Sigmoid colon (tissue), 7 donors: ENCODE measurements around the gene STK32A. TPM values are rescaled to one million over a fixed set of nuclear protein-coding genes. Genes with fewer than 3 reads are reported as not detected.

Experiments used
- DNase-seq: peaks from one replicate; pipeline ENCODE4 v3.0.0-alpha.2; 2019
- H3K27ac ChIP-seq, 4 donors: fragments of 200-600 bp; sonication (generic); one replicate each; pipeline ENCODE4 v1.5.1; 2016 to 2019; ENCODE audit warnings: mild to moderate bottlenecking in 1 of 4
- H3K27me3 ChIP-seq, 3 donors: fragments of 200-600 bp; sonication (generic); one replicate each; pipeline ENCODE4 v1.5.1; 2019; ENCODE audit warnings: mild to moderate bottlenecking in 1 of 3
- H3K36me3 ChIP-seq, 4 donors: fragments of 200-600 bp; sonication (generic); one replicate each; pipeline ENCODE4 v1.5.1; 2016 to 2019
- H3K4me1 ChIP-seq, 4 donors: fragments of 200-600 bp; sonication (generic); one replicate each; pipeline ENCODE4 v1.5.1; 2017 to 2019
- H3K4me3 ChIP-seq, 4 donors: fragments of 200-600 bp; sonication (generic); one replicate each; pipeline ENCODE4 v1.5.1; 2017 to 2019; ENCODE audit warnings: mild to moderate bottlenecking in 2 of 4, moderate library complexity in 1 of 4
- H3K9me3 ChIP-seq, 4 donors: fragments of 200-600 bp in 3 of 4; sonication (generic) in 3 of 4; one replicate each; pipeline versions ENCODE4 v1.5.1 to v1.6.1; 2013 to 2019
- CTCF ChIP-seq, 4 experiments: fragments of 450-650 bp in 3 of 4; fragments of 200-600 bp in 1 of 4; IDR thresholded peaks; one replicate each; pipeline ENCODE4 v1.5.1; 2016 to 2019; ENCODE audit warnings: antibody characterized with exemption in 4 of 4, mild to moderate bottlenecking in 3 of 4, moderate library complexity in 2 of 4
- EP300 ChIP-seq, 4 donors: sonication (generic); formaldehyde crosslinking; IDR thresholded peaks; one replicate each; pipeline ENCODE4 v1.6.1; 2017; ENCODE audit warnings: antibody characterized with exemption in 4 of 4
- POLR2A ChIP-seq, 2 donors: fragments of 450-650 bp; IDR thresholded peaks; one replicate each; pipeline ENCODE4 v1.6.1; 2016; ENCODE audit warnings: antibody characterized with exemption in 2 of 2, mild to moderate bottlenecking in 2 of 2, moderate library complexity in 2 of 2
- POLR2AphosphoS5 ChIP-seq, 4 donors: sonication (generic); formaldehyde crosslinking; IDR thresholded peaks; one replicate each; pipeline ENCODE4 v1.6.1; 2017; ENCODE audit warnings: antibody characterized with exemption in 4 of 4
- WGBS, 2 donors: extraction: QIAGEN DNeasy Blood & Tissue Kit; methylation state at CpG; one replicate each; pipeline ENCODE4 v1.1.7; 2013; 5-methylcytosine and 5-hydroxymethylcytosine counted together
- intact Hi-C: fragments of 100-400 bp; cut with DNase I; formaldehyde crosslinking; loops from one replicate; pipeline ENCODE4 v1.15.1; 2023
- polyA plus RNA-seq, 3 donors: library from polyadenylated mRNA; stranded (reverse); fragments of 200-250 nt; gene quantifications; one replicate each; pipeline ENCODE4 v1.2.3, GENCODE V29; 2013
- total RNA-seq, 4 donors: library from RNA; depleted of rRNA; stranded (reverse); fragments of >200 nt; gene quantifications; one replicate each; pipeline ENCODE4 v1.1.0, GENCODE V29; 2016
- donor health status: healthy with polysubstance abuse.
- donor health status: Bipolar disorder and iron deficiency.
- donor health status: healthy.

Gene STK32A
- total and polyA plus RNA-seq, 7 donors: under 0.01 to 9.1 (median 4.5) TPM; not detected in 1

GRCh38 chr5:147387109-147387508 lies 152.3 kb downstream of the STK32A start:
- Histone ChIP-seq H3K4me3 (no peak overlapping the region), H3K4me1 (peaks cover 0 to 27% (median 11%) of the 10 kb centered on the region in 4 donors), H3K27ac (peak overlapping the region in 1 of 4 donors; percentile 34), H3K9me3 (no peaks in the 10 kb centered on the region), H3K36me3 (peaks cover 0 to 14% (median 0%) of the 10 kb centered on the region in 4 donors), H3K27me3 (no peaks in the 10 kb centered on the region)
- WGBS, 2 donors: 83 to 84% methylated on average over 4 of the region's 4 CpGs
- no peak for TF ChIP-seq POLR2A (IDR thresholded peaks at IDR 0.05)
- no peak for TF ChIP-seq EP300 (IDR thresholded peaks at IDR 0.05)
- no peak for TF ChIP-seq CTCF (IDR thresholded peaks at IDR 0.05)
- no peak for TF ChIP-seq POLR2AphosphoS5 (IDR thresholded peaks at IDR 0.05)
- no peak for DNase-seq
- intact Hi-C loops: loop anchor here (5.0 kb wide), 1 partner anchor 165 kb away; no protein-coding TSS in a partner anchor

- H3K4me1 ChIP-seq: peaks cover 0 to 21% (median 13%) of the 10 kb centered on the region in 4 donors
Measured at GRCh38 chr5:147388184-147389108, 153.6 kb downstream of the STK32A start.

GRCh38 chr5:147390654-147391225 lies 155.9 kb downstream of the STK32A start:
- Histone ChIP-seq H3K27me3 (no peaks in the 10 kb centered on the region), H3K4me3 (no peak overlapping the region), H3K4me1 (peaks cover 0 to 18% (median 7%) of the 10 kb centered on the region in 4 donors), H3K9me3 (no peaks in the 10 kb centered on the region), H3K36me3 (peaks cover 0 to 49% (median 21%) of the 10 kb centered on the region in 4 donors), H3K27ac (peak overlapping the region in 3 of 4 donors; percentile 34 to 58 (median 49))
- 82 to 85% methylated on average over 3 of the region's 3 CpGs for WGBS, 2 donors
- intact Hi-C loops: loop anchor here (5.0 kb wide), 2 partner anchors 172 to 187 kb away; no protein-coding TSS in a partner anchor
- TF ChIP-seq CTCF (IDR thresholded peaks at IDR 0.05): no peak
- TF ChIP-seq EP300 (IDR thresholded peaks at IDR 0.05): no peak
- no peak for TF ChIP-seq POLR2AphosphoS5 (IDR thresholded peaks at IDR 0.05)
- no peak for TF ChIP-seq POLR2A (IDR thresholded peaks at IDR 0.05)
- DNase-seq: no peak

More at GRCh38 chr5:147388184-147389108, 153.6 kb downstream of the STK32A start:
- no peak for TF ChIP-seq EP300 (IDR thresholded peaks at IDR 0.05)
- TF ChIP-seq POLR2A (IDR thresholded peaks at IDR 0.05): no peak
- no peak for TF ChIP-seq POLR2AphosphoS5 (IDR thresholded peaks at IDR 0.05)
- no peak for TF ChIP-seq CTCF (IDR thresholded peaks at IDR 0.05)
- intact Hi-C loops: loop anchor here (5.0 kb wide), 1 partner anchor 166 kb away; no protein-coding TSS in a partner anchor
- 29 to 68% methylated on average over 7 of the region's 7 CpGs for WGBS, 2 donors
- H3K9me3 ChIP-seq: no peaks in the 10 kb centered on the region
- no peak for DNase-seq
- H3K4me3 ChIP-seq: no peak overlapping the region
- H3K36me3 ChIP-seq: peaks cover 0 to 27% (median 4%) of the 10 kb centered on the region in 4 donors
- H3K27me3 ChIP-seq: no peaks in the 10 kb centered on the region
- peak overlapping the region in 3 of 4 donors; percentile 34 to 40 (median 38) for H3K27ac ChIP-seq

- Histone ChIP-seq H3K9me3 (no peaks in the 10 kb centered on the region), H3K36me3 (peaks cover 0 to 59% (median 29%) of the 10 kb centered on the region in 4 donors), H3K4me1 (peaks cover 0 to 20% (median 7%) of the 10 kb centered on the region in 4 donors), H3K4me3 (no peak overlapping the region), H3K27ac (peak overlapping the region in 3 of 4 donors; percentile 34 to 58 (median 49)), H3K27me3 (no peaks in the 10 kb centered on the region)
- DNase-seq: peak; percentile 78
- TF ChIP-seq POLR2AphosphoS5 (IDR thresholded peaks at IDR 0.05) (peak in 2 of 4 donors; percentile 39 to 46), EP300 (IDR thresholded peaks at IDR 0.05) (no peak), POLR2A (IDR thresholded peaks at IDR 0.05) (no peak), CTCF (IDR thresholded peaks at IDR 0.05) (peak; percentile 55 to 72 (median 56))
- intact Hi-C loops: loop anchor here (5.0 kb wide), 2 partner anchors 171 to 186 kb away; no protein-coding TSS in a partner anchor
- WGBS, 2 donors: 63 to 72% methylated on average over 5 of the region's 5 CpGs
Measured at GRCh38 chr5:147391781-147392180, 157.0 kb downstream of the STK32A start.
